Airway epithelial cell (primary cell): ENCODE data around the gene GLIPR2. TPM values are rescaled to one million over a fixed set of nuclear protein-coding genes. Genes with fewer than 3 reads are reported as not detected.

Experiments
- total RNA-seq: library from RNA; depleted of rRNA; stranded (reverse); fragments of >200 nt; gene quantifications from 2 replicates; pipeline ENCODE4 v1.2.3, GENCODE V29; 2015

The GLIPR2 gene
- total RNA-seq, result 1.9 and 2.0 TPM in 2 replicates

GRCh38 chr9:36136272-36136893 is at the start of gene GLIPR2:
TSS of gene GLIPR2 (plus strand) at chr9:36136733. CDS start at chr9:36136779, 46 bp downstream.

GRCh38 chr9:36169166-36169565 is 32.6 kb downstream of the GLIPR2 start, which contains the start of gene CCIN:
TSS of gene CCIN (plus strand) at chr9:36169388. CDS start at chr9:36169503, 115 bp downstream.

GRCh38 chr9:36190388-36191289 is 54.1 kb downstream of the GLIPR2 start, which contains the start of gene CLTA:
TSS of gene CLTA (plus strand) at chr9:36190921. CDS start at chr9:36191057, 136 bp downstream.

Other genes with a start within 250 kb of the GLIPR2 start
- gene HRCT1, start 230.5 kb upstream of the GLIPR2 start, total RNA-seq, result 1.1 TPM in 1 of 2 replicates, not detected in the other
- 0.21 TPM in 1 of 2 replicates, not detected in the other for gene SPAAR, start 227.2 kb upstream of the GLIPR2 start, total RNA-seq
- not detected in 2 replicates for gene OR2S2, start 178.6 kb upstream of the GLIPR2 start, total RNA-seq
- 2.8 and 3.0 TPM in 2 replicates for gene RECK, start 99.8 kb upstream of the GLIPR2 start, total RNA-seq
- gene CCIN, start 32.7 kb downstream of the GLIPR2 start, total RNA-seq, result not detected in 2 replicates
- 232 and 282 TPM in 2 replicates for gene CLTA, start 54.2 kb downstream of the GLIPR2 start, total RNA-seq
- 15.4 and 16.2 TPM in 2 replicates for gene GNE, start 121.7 kb downstream of the GLIPR2 start, total RNA-seq